ENCODE measurements around the gene BRI3BP.

DNA sequence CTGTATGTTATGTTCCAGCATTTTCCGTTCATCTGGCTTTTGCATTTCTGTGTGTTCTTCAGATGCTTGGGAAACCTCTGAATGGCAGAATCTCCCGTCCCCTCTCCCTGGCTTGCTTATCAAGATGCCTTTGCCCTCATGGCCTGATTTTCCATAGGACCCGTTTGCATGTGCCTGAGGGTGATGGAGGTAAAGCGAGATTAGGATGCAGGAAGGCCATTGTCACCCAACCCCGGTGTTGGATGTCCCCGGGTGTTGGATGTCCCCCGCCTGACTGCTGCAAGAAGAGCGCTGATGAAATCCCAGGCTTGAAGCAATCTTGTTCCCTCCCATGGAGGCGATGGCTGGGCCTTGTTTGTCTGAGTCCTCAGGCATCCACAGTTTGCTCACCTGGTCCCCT lies 9.6 kb downstream of the BRI3BP start:
- TF ChIP-seq, protein P1, sequence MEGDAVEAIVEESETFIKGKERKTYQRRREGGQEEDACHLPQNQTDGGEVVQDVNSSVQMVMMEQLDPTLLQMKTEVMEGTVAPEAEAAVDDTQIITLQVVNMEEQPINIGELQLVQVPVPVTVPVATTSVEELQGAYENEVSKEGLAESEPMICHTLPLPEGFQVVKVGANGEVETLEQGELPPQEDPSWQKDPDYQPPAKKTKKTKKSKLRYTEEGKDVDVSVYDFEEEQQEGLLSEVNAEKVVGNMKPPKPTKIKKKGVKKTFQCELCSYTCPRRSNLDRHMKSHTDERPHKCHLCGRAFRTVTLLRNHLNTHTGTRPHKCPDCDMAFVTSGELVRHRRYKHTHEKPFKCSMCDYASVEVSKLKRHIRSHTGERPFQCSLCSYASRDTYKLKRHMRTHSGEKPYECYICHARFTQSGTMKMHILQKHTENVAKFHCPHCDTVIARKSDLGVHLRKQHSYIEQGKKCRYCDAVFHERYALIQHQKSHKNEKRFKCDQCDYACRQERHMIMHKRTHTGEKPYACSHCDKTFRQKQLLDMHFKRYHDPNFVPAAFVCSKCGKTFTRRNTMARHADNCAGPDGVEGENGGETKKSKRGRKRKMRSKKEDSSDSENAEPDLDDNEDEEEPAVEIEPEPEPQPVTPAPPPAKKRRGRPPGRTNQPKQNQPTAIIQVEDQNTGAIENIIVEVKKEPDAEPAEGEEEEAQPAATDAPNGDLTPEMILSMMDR (IDR thresholded peaks at IDR 0.05; ENCODE audit: insufficient read depth, low read depth, low read length): no peak
- TF ChIP-seq EZH2 (IDR thresholded peaks at IDR 0.05; ENCODE audit: insufficient read depth, low read length): no peak
